Measurements from ENCODE around the gene RBMXL2.

RBMXL2 gene

DNA sequence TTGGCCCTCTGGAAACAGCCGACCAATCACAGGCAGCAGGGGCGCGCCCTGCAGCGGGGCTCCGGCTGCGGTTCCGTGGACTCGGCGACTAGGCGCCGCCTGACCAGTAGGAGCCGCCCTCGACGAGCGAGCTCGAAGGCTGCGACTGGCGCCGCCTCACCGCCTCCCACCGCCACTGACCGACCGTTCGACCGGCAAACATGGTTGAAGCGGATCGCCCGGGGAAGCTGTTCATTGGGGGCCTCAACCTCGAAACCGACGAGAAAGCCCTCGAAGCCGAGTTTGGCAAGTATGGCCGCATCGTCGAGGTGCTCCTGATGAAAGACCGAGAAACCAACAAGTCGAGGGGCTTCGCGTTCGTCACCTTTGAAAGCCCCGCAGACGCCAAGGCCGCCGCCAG, at the start of gene RBMXL2:
Gene RBMXL2 (plus strand): TSS at position 78 of the 400 bp plus-strand sequence. CDS start 123 bp downstream, at position 201.
- DNase-seq = no peak

DNA sequence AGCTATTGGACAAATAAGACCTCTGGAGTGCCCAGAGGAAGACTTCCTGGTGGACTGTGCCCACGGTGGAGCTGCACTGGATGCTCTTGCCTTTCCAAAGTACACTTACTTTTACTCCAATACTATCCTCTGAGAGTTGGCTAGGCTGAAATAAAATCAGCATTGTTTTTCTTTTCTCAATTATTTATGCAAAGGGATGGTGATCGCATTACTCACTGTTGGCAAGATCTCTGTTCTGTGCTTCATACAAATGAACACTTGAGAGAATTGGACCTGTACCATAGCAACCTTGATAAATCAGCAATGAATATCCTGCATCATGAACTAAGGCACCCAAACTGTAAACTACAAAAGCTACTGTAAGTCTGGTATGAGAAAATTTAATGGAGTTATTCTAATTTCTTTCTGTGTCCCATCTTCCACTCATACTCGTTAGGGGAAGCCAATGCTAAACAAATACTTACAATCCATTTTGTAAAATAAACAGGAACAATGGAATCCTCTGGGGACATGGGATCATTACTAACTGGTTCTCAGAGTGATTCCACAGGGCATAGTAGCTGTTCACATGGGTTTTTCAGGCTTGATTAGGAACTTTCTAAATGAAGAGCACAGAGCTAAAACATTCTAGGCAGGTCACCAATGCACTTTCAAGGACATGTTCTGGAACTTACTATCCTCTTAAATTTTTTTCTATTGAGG, 42.2 kb upstream of the RBMXL2 start:
- no peak for DNase-seq

DNA sequence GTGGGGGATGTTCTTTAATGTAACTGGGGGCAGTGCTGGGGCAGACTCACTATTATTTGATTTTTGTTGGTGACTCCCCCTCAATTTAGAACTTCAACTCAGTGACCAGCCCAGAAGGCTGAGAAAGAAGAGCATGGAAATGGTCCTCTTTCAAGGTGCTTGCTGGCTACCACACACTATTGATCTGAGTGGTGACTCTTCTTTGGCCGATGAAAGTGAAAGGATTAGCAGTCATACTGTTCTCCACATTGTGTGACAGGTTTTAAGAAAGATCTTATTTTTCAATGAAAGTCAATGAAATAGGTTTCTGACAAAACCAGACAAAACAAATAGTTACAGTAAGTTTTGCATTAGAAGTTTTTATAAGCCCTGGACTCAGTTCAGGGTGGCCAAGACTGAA, 38.6 kb upstream of the RBMXL2 start:
- DNase-seq = no peak

DNA sequence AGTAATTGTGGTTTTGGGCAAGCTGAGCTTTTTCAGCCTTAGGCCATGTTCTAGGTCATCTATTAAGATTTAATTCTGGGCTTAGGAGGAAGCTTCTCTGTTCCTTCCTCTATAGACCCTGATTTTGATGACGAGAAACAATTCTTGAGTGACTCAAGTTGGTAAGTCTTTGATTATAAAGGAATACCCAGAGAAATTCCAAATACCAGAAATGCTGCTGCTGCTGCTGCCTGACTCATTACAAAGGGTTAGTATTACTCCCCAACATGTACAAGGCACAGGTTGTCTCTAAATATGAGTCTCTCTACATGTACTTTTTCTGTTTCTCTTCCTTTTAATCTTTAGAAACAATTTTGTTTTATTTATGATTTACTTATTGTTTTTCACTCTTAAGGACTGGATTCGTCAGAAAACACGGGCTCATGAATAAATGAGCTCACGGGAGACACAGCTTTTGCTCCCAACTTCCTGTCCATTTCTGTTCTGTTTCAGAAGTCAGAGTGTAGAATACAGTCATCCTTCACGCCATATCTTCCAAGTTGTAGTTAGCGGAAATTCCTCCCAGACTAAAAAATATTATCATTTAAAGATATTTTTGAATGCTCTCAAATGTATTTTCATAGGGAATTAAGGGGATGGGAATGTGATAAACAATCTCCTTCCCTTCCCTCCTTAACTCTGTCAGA, 31.8 kb upstream of the RBMXL2 start:
- DNase-seq = no peak

DNA sequence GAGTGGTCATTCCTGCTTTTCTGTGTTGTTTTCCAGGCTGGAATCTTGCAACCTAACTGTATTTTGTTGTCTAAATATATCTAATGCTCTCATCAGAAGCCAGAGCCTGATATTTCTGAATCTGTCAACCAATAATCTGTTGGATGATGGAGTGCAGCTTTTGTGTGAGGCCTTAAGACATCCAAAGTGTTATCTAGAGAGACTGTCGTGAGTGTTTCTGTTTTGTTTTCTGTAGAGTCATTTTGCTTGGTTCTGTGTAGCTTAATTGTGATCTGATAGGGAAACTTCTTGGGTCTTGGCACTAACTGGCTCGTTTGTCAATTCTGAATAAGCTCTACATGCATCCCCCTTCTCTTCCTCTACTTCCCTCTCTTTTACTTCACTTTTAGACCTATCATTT, 31.2 kb upstream of the RBMXL2 start:
- DNase-seq = no peak

DNA sequence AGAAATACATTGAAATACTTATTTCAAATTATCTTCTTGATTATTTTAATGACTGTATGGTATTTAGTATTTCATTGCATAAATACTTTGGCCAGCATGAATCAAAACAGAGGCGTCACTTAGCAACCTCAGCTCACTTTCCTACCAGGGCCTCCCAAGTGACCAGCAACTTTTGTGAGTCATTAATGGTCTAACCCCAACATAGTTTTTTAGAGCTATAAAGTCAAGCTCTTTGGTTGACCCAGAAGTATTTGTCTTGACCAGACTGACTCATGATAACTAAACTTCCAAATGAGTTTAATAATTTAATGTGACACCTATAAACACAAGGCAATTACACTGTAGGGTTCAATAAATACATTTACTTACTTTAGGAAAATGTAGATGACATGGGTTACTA, 27.9 kb upstream of the RBMXL2 start:
- no peak for DNase-seq

DNA sequence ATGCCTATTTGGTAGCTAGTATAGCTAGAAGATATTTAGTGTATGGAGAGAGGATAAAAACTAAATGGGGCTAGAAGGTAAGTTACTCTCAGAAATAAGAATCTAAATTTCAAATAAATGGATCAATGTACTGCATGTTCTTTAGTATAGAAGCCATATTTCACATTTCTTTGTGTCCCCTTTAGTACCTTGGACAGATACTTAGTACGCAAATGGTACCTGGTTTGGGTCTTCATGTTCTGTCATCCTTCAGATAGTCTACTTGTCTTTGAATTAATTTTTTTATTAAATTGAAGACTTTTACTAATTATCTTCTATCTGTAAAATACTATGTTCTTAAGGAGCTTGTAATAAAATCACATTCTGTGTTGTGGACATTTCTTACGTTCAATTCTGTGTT, 26.3 kb upstream of the RBMXL2 start:
- no peak for DNase-seq

DNA sequence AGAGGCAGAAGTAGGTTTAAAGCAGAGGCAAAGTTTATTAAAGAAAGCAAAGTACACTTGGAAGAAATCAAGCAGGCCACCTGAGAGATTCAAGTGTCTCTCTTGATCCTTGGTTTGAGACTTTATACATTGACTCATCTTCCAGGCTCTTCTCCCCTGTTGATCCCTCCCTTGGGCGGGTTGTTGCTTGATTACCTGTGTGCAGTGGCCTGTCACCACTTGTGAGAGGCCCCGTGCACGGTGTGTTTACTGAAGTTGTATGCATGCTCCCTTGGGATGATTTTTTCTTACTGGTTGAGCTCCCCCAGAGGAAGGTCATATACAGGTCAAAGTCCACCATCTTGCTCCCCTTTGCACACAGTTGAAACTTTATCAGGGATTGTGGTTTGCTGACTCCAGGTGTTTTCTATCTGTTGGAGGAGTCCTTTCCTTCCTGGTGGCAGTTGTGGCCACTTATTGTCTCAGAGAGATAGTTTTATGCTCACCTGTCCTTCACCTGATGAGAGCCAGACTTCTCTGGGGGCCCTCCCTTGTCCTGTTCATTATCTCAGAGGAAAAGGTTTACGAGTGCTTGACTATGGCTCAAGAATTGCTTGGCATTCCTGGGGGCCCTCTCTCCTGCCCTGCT, 16.3 kb upstream of the RBMXL2 start:
- no peak for DNase-seq

DNA sequence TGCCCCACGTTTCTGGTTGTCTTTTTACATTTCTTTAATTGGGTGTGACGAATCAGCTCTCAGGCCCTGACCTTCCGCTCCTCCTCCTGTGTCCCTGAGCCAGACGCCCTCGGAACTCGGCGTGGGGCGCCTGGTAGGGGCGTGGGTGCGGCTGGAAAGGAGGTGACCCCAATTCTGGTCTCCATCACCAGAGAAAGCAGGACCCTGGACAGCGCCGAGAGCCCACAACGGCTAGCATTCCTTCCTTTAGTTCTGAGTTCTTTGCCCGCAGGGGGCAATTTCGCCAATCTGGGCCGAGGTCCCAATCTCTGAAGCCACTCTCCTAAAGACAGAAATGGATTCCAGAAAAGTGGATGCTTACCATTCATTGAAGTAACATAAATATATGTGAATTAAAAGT, 11.7 kb upstream of the RBMXL2 start:
- DNase-seq = no peak

DNA sequence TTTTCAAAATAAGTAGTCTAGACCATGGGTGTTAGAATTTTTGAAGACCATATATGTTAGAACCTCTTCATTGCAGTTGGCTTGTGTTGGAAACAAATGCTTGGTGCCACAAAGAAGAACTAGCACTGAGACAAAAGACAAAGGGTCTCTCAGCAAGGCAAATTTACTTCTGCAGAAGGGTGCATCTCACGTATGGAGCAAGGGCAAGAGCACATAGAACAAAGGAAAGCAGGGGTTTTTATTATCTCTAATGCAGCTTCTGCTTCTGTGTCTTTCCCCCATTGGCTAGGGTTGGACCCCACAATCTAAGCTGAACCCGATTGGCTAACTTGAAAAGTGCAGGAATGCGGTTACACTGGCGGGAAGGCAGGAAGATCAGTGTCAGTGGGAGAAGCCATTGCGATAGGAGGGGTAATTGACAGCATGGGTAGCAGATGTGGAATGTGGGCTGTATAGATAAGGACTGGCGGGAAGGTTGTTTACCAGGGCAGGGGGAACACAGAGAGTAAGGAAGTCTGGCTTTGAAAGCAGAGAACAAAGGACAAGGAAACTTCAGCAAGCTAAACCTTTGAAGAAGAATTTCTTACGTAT, 9.2 kb upstream of the RBMXL2 start:
- DNase-seq = no peak

DNA sequence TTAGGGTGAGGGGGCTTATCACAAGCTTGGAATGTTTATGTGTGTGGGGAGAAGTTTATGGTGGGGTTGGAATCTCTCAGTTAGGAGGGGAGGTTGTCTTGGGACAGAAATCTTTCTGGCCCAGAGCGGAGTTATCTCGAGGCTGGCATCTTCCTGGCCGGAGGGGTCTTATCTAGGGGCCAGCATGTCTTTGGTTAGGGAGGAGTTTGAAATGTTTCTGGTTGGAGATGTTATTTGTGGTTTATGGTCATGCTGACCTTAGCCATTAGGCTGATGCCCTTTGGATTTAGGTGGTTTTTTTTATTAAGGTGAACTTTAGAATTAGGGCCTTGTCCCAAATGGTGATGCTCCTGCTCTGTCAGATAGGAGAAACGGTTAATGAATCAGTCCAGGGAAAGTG, 7.9 kb upstream of the RBMXL2 start:
- DNase-seq = no peak

DNA sequence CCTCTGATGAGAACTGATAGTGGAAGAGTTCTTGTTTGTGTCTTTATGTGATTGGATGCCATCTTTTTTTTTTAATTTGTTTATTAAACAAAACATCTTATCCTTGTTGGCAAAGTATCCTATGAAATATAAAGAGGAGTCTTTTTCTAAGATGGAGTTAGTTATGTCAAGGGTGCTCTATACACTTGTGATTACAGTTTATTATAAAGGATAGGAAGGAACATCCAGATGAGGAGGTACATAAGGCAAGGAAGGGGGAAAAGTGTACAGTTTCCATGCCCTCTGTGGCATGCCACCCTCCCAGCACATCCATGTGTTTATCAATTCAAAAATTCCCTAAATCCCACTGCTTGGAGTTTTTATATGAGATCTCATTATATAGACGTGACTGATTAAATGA, 7.4 kb upstream of the RBMXL2 start:
- no peak for DNase-seq

DNA sequence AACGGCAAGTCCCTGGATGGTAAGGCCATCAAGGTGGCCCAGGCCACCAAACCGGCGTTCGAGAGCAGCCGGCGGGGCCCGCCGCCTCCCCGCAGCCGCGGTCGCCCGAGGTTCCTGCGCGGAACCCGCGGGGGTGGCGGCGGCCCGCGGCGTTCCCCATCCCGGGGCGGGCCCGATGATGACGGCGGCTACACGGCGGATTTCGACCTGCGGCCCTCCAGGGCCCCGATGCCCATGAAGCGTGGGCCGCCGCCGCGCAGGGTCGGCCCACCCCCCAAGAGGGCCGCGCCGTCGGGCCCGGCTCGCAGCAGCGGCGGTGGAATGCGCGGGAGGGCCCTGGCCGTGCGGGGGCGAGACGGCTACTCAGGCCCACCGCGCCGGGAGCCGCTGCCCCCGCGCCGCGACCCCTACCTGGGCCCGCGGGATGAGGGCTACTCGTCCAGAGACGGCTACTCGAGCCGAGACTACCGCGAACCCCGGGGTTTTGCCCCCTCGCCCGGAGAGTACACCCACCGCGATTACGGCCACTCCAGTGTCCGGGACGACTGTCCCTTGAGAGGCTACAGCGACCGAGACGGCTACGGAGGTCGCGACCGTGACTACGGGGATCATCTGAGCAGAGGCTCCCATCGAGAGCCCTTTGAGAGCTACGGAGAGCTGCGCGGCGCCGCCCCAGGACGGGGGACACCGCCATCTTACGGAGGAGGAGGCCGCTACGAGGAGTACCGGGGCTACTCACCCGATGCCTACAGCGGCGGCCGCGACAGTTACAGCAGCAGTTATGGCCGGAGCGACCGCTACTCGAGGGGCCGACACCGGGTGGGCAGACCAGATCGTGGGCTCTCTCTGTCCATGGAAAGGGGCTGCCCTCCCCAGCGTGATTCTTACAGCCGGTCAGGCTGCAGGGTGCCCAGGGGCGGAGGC, 792 bp downstream of the RBMXL2 start:
- no peak for DNase-seq

DNA sequence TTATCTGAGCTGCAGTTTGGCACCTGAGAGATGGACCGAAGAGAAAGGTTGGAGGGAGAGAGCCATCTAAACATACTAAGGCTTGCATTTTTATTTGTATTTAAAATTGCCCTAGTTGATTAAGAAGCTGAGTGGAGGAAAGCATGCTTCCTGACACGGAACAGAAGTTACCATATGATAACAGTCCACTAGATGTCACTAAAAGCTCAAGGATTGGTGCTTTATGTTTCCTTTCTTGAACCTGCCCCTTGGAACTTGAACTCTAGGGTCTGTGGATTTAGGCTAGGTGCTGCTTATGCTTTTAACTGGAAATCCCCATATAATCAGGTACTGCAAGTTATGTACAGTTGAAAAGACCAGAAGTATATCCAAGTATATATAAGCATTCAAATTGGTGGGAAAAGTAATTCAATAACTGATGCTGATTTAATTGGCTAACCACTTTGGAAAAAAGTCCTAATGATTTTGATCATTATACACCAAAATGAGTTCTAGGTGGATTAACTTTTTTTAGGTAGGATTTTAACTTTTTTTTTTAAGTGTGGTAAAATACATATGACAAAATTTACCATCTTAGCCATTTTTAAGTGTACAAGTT, 9.5 kb downstream of the RBMXL2 start:
- DNase-seq = peak; percentile 38

DNA sequence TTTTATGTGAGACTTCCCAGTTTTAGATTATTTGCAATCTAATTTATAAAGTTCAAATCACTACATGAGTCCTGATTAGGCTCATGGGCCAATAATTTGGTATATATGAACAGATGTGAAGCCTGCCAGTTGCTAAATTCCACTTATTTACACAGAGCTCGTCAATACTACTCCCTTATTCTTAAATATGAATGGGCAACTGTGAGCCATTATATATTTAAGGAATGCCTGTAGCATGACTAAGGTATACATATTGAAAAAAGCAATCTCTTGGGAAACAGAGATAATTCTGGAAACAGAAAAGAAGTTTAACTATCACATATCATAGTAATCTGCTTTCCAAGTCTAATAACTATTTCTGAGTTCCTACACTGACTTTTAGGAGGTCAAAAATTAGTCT, 27.0 kb downstream of the RBMXL2 start:
- DNase-seq = no peak

DNA sequence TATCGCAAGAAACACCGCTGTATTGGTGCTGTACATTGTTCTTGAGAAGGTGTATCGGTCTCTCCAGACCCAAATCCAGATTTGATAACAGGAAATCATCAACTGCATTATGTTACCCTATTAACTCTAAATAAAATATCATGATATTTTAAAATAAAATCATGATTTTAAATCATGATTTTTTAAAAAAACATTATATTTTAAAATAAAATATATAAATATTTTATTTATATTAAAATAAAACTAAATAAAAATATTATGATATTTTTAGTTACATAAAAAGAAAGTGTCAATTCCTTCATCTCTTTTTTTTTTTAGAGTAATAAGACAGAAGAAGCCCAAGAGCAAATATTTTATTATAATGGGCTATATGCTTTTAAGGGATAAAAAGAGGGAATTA, 27.6 kb downstream of the RBMXL2 start:
- DNase-seq = no peak

DNA sequence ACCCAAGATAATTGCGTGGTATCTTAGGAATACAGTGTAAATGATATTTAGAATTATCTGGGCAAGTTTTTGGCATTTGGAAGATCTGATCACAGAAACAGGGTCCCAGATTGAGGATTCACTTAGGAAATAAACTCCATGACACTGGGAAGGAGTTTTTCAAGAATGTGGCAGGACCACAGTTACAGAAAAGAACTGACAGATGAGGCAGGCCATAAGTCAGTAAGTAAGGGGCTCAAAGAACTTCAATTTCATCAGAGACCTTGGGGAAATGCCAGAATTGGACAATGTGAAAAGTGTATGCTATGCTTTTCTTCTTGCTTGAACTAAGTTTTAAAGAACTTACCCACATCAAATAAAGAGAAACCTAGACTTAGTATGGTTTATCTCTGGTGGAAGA, 49.3 kb downstream of the RBMXL2 start:
- no peak for DNase-seq
